ENCODE data around the gene ADAMTS15. TPM values are rescaled to one million over a fixed set of nuclear protein-coding genes. Genes with fewer than 3 reads are reported as not detected.

ADAMTS15 gene
- total RNA-seq: 10 to 100 TPM in 1 of 4 donors, 1 to 10 TPM in 3; 2.5 to 11.1 (median 5.1) TPM

- TF ChIP-seq CTCF (IDR thresholded peaks at IDR 0.05) (no peak), POLR2A (IDR thresholded peaks at IDR 0.05) (no peak)
- peak; percentile 48 to 94 for DNase-seq (ENCODE audit: low spot score in 2 of 2)
- intact Hi-C loops (cut with DNase I; ENCODE audit: low total_unique reads): no loop called here
- 1% methylated on average over 35 to 63 of the region's 75 CpGs for WGBS, 2 donors
- peak within 1 kb of the TSS; percentile 31 for H3K4me3 ChIP-seq (ENCODE audit: low read depth, poor library complexity, severe bottlenecking)
These were observed at the start of gene ADAMTS15 for GRCh38 chr11:130448416-130449309. TSS of gene ADAMTS15 (plus strand) at chr11:130448645. CDS start at chr11:130448974, 329 bp downstream.

- TF ChIP-seq POLR2A (IDR thresholded peaks at IDR 0.05) (no peak), CTCF (IDR thresholded peaks at IDR 0.05) (no peak)
- H3K4me3 ChIP-seq (ENCODE audit: low read depth, poor library complexity, severe bottlenecking): no peak overlapping the region
- intact Hi-C loops (cut with DNase I; ENCODE audit: low total_unique reads): no loop called here
- WGBS, 2 donors: 90 to 95% methylated on average over 2 of the region's 2 CpGs
- DNase-seq (ENCODE audit: low spot score in 2 of 2): no peak
These were observed 49.2 kb upstream of the ADAMTS15 start for GRCh38 chr11:130399196-130399595.

GRCh38 chr11:130400781-130401483 is 47.5 kb upstream of the ADAMTS15 start:
- H3K4me3 ChIP-seq (ENCODE audit: low read depth, poor library complexity, severe bottlenecking): no peak overlapping the region
- 33 to 36% methylated on average over 13 of the region's 13 CpGs for WGBS, 2 donors
- DNase-seq (ENCODE audit: low spot score in 2 of 2): peak in 1 of 2 donors; percentile 27
- intact Hi-C loops (cut with DNase I; ENCODE audit: low total_unique reads): no loop called here
- TF ChIP-seq CTCF (IDR thresholded peaks at IDR 0.05): no peak
- no peak for TF ChIP-seq POLR2A (IDR thresholded peaks at IDR 0.05)

GRCh38 chr11:130402570-130402969 is 45.9 kb upstream of the ADAMTS15 start:
- 65 to 66% methylated on average over 2 of the region's 2 CpGs for WGBS, 2 donors
- TF ChIP-seq CTCF (IDR thresholded peaks at IDR 0.05): no peak
- no peak for TF ChIP-seq POLR2A (IDR thresholded peaks at IDR 0.05)
- H3K4me3 ChIP-seq (ENCODE audit: low read depth, poor library complexity, severe bottlenecking): no peak overlapping the region
- intact Hi-C loops (cut with DNase I; ENCODE audit: low total_unique reads): no loop called here
- DNase-seq (ENCODE audit: low spot score in 2 of 2): no peak

- TF ChIP-seq CTCF (IDR thresholded peaks at IDR 0.05): no peak
- no peak for TF ChIP-seq POLR2A (IDR thresholded peaks at IDR 0.05)
- intact Hi-C loops (cut with DNase I; ENCODE audit: low total_unique reads): no loop called here
- WGBS, 2 donors: 34% methylated on average over 11 of the region's 11 CpGs
- no peak overlapping the region for H3K4me3 ChIP-seq (ENCODE audit: low read depth, poor library complexity, severe bottlenecking)
- peak in 1 of 2 donors; percentile 20 for DNase-seq (ENCODE audit: low spot score in 2 of 2)
These were observed 45.1 kb upstream of the ADAMTS15 start for GRCh38 chr11:130403271-130403804.

Data from lower leg skin (tissue), 4 donors.